NOMO-1 treated with dmso at 0.1 percent for 144 hours (cell line): Measurements from ENCODE around the gene TGM6.

Source experiments
- DNase-seq: peaks from one replicate; lab custom pipeline; 2025; ENCODE audit not compliant: unreplicated experiment; lab: John Stamatoyannopoulos, UW

Gene TGM6

DNA sequence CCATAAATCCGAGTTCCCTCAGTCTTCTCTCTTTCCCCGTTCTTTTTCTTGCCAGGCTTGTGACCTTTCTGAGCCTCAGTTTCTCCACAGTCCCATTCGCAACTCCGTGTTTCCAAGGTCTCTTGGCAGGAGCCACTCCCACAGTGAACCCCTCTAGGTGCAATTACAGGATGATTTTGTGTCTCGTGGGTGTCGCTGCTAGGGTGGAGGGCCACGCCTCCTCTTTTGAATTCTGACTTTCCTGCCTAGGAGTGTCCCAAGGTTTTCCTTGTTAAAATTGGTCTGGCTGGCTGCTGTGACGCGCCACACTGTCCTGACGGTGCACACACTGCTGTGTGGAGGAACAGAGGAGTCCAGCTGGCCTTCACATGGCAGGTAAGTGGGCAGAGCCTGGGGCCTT, at the start of gene TGM6:
Gene TGM6, plus strand, starts transcription at position 301 of the 400 bp plus-strand sequence. Its CDS starts 68 bp downstream, at position 369.
- no peak for DNase-seq

GRCh38 chr20:2331106-2331505, 49.6 kb upstream of the TGM6 start:
- DNase-seq = no peak

- DNase-seq = no peak
Measured at GRCh38 chr20:2331901-2332565, 48.7 kb upstream of the TGM6 start.

GRCh38 chr20:2332711-2333110, 48.0 kb upstream of the TGM6 start:
- no peak for DNase-seq

DNA sequence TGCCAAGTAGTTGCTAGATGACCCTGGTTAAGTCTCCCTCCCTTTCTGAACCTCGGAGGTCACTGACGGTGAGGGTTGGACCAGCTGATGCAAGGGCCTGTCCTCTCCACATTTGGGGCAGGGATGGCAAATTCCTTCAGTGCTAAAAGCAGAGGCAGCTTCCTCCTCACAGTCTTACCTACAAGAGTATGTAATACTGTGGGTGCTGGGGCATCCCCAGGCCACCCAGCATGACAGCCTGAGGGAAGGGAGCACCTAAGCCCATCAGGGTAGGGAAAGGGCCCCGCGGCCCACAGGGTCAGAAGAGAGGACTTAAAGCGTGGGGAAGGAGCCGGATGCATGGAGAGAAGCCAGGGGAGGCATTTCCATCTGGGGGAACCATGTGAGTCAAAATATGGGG, 46.9 kb upstream of the TGM6 start:
- no peak for DNase-seq

GRCh38 chr20:2335096-2335870, 45.4 kb upstream of the TGM6 start:
- DNase-seq = no peak

GRCh38 chr20:2336471-2336870, 44.2 kb upstream of the TGM6 start:
- DNase-seq = no peak

GRCh38 chr20:2337142-2337541, 43.6 kb upstream of the TGM6 start:
- no peak for DNase-seq

GRCh38 chr20:2338411-2339066, 42.2 kb upstream of the TGM6 start:
- peak; percentile 42 for DNase-seq

DNA sequence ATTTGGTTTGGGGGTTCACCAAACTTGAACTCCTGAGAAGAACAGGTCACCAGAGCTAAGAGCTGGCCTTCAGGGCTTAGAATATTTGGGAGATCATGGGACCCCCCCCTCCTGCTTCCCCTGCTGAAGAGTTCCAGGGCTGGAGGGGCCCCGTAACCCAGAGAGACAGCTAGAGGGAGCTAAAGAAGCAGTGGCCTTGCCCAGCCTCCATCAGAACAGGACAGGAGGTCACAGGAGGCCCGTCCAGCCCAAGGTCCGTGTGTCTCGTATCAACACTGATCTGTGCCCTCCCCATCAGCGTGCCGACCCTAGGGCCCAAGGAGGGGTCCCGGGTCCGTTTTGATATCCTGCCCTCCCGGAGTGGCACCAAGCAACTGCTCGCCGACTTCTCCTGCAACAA, 40.6 kb upstream of the TGM6 start:
- DNase-seq = no peak

DNA sequence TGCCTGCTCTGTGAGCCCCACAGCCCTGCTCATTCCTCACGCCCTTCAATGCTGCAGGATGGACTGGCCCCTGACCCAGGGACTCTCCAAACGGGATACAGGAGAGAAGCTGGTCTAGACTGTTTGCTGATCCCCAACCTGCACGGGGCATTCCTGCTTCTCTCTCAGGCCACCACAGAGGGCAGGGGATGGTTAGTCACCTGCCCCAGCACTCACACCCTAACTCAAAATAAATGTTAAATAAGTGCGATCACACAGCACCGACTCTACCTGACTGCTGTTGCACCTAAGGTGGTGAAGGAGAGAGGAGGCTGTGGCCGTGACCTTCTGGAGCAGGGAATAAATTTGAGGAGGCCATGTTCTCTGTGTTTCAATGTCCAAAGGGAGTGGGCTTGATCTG, 39.9 kb upstream of the TGM6 start:
- DNase-seq = no peak

- DNase-seq = no peak
Measured at GRCh38 chr20:2341336-2341735, 39.4 kb upstream of the TGM6 start.

DNA sequence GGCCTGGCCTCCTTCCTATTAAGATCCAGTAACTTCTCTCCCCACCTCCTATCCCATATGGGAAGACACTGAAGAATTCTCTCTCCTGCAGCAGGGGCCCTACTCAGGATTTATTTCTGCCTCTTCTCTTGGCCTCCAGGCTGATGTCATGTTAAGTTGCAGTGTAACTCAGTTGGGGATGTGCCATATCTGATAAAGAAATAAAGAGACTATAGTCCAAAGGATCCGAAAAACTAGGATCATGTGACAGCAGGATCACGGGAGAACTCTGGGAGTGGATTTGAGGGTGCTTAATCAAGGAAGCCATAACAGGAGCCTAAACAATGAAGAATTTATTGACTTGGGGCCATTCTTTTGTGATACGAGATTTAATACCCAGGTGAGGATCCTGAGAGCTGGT, 38.5 kb upstream of the TGM6 start:
- no peak for DNase-seq

DNA sequence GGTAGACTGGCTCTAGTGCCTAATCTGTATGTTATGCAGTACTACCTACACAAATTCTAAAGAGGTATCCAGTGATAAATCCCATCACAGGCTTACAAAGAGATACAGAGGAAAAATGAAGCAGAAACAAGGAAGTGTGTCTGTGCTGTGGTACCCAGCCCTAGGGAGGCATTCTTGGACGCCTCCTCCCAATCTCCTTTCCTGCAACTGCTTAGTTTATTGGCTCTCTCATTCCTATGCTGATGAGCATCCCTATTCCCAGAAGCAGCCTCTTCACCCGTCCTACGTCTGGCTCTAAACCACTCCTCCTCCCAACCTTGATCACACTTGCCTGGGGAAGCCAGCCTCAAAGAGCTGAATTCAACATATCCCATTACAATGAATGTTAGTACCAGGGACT, 34.5 kb upstream of the TGM6 start:
- no peak for DNase-seq

GRCh38 chr20:2348336-2348735, 32.4 kb upstream of the TGM6 start:
- no peak for DNase-seq

DNA sequence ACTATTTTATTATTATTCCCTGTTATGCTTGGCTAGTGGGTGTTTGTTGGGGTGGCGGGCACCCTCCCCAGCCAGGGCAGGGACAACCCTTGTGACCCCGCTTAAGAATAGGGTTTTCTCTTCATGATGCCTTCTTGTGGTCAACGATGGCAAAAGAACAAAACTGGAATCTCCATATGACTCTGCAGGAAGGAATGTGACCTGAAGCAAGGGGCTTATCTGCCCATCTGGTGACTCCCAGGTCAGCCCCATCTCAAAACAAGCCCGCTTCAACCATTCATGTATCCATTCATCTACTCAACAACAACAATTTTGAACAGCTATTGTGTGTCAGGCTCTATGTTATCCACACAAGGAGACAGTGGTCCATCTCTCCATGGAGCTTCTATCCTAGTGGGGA, 30.9 kb upstream of the TGM6 start:
- DNase-seq = no peak

GRCh38 chr20:2350606-2351005, 30.1 kb upstream of the TGM6 start:
- no peak for DNase-seq

- peak; percentile 13 for DNase-seq
Measured at GRCh38 chr20:2353231-2353630, 27.5 kb upstream of the TGM6 start.

GRCh38 chr20:2357114-2357513, 23.6 kb upstream of the TGM6 start:
- no peak for DNase-seq

- DNase-seq = no peak
Measured at GRCh38 chr20:2358006-2358405, 22.7 kb upstream of the TGM6 start.

- DNase-seq = no peak
Measured at GRCh38 chr20:2361035-2361593, 19.6 kb upstream of the TGM6 start.

- DNase-seq = no peak
Measured at GRCh38 chr20:2363187-2363586, 17.5 kb upstream of the TGM6 start.
